Left lobe of liver (tissue), 2 donors: ENCODE results near the gene FASTKD3. TPM values are rescaled to one million over a fixed set of nuclear protein-coding genes. Genes with fewer than 3 reads are reported as not detected.
"Not testable (repeated sequence)": the region's sequence is repeated elsewhere in the genome, so short reads cannot be mapped to it uniquely, and the experiment has no call there.

ENCODE experiments used
- ATAC-seq: fragments of 200-7000 bp; cut with Tn5 transposase; one replicate; pipeline ENCODE4 v1.9.1; 2020; ENCODE audit warnings: mild to moderate bottlenecking, moderate library complexity
- DNase-seq: peaks from one replicate; pipeline ENCODE4 v3.0.0-alpha.2; 2020; ENCODE audit warnings: low spot score
- total RNA-seq: library from RNA; stranded (reverse); gene quantifications from one replicate; pipeline ENCODE4 v1.2.1, GENCODE V29; 2021
- donor health status: DM: no; HTN: no; CAD: no; lungs with moderate emphysema.
- donor health status: DM: no; HTN: yes; CAD: no.

The FASTKD3 gene, protein sequence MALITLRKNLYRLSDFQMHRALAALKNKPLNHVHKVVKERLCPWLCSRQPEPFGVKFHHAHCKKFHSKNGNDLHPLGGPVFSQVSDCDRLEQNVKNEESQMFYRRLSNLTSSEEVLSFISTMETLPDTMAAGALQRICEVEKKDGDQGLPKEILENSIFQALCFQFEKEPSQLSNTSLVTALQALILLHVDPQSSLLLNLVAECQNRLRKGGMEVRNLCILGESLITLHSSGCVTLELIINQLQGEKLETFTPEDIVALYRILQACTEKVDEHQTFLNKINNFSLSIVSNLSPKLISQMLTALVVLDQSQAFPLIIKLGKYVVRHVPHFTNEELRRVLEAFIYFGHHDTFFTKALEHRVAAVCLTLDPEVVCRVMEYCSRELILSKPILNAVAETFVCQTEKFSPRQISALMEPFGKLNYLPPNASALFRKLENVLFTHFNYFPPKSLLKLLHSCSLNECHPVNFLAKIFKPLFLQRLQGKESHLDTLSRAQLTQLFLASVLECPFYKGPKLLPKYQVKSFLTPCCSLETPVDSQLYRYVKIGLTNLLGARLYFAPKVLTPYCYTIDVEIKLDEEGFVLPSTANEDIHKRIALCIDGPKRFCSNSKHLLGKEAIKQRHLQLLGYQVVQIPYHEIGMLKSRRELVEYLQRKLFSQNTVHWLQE
- 3.7 TPM for total RNA-seq

DNA sequence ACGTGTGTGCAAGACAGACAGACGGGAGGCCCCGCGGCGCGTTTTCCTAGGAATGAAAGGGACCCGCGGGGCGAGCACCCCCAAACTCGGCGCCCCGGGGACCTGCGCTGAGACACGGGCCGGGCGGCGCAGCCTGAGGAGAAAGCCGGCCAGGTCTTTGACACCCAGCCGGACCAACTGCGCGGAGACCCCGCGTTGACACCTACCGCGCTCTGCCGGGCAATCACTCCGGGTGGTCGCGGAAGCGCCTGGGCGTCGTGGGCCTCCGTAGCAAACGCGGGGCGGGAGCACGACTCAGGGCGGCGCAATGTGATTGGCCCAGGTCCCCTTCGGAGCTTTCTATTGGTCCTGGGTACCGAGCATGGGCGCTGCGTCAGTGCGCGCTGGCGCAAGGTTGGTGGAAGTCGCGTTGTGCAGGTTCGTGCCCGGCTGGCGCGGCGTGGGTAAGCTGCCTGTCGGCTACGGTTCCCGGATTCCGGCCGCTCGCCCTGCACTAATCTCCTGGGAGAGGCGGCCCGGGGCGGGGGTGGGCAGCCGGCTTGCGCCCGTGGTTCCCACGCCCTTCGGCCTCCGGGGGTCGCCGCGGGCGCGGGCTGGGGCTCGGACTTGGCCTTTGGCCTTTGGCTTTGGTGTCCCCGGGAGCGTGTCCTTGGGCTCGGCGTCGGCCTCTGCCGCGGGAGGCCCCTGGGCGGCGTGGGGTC, at the start of gene FASTKD3, which contains the start of gene MTRR:
FASTKD3 (minus strand) TSS at position 259 of the 701 bp plus-strand sequence. CDS start 948 bp downstream, outside the sequence.
MTRR (plus strand) TSS at position 376 of the 701 bp plus-strand sequence. CDS start 1,647 bp downstream, outside the sequence.
- ATAC-seq (peak; percentile 98), DNase-seq (peak; percentile 96)

- DNase-seq (no peak), ATAC-seq (no peak)
These were observed 48.6 kb upstream of the FASTKD3 start for GRCh38 chr5:7917130-7918123.

GRCh38 chr5:7916171-7916804, 47.5 kb upstream of the FASTKD3 start:
- no peak for DNase-seq
- ATAC-seq = no peak

DNA sequence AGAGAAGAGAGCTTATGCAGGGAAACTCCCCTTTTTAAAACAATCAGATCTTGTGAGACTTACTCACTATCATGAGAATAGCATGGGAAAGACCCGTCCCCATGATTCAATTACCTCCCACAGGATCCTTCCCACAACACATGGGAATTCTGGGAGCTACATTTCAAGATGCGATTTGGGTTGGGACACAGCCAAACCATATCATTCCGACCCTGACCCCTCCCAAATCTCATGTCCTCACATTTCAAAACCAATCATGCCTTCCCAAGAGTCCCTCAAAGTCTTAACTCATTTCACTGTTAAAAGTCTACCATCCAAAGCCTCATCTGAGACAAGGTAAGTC, 42.6 kb upstream of the FASTKD3 start:
- not testable (repeated sequence) for ATAC-seq, DNase-seq

- no peak for DNase-seq
- ATAC-seq = no peak
These were observed 42.1 kb upstream of the FASTKD3 start for GRCh38 chr5:7910738-7911428.

DNA sequence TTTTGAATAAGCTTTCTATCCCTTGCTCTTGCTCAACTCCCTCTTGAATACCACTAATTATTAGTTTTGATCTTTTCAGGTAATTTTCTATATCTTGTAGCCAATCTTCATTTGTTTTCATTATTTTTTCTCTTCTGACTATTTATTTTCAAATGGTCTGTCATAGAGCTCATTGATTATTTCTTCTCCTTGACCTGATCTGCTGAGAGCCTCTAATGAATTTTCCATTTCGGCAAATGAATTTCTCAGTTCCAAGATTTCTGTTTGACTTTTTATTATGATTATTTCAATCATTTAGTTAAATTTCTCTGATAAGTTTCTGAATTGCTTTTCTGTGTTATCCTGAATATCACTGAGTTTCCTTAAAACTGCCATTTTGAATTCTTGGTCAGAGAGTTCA, 39.5 kb upstream of the FASTKD3 start:
- DNase-seq (no peak), ATAC-seq (no peak)

- DNase-seq = no peak
- ATAC-seq = no peak
These were observed 38.8 kb upstream of the FASTKD3 start for GRCh38 chr5:7907612-7908011.

DNA sequence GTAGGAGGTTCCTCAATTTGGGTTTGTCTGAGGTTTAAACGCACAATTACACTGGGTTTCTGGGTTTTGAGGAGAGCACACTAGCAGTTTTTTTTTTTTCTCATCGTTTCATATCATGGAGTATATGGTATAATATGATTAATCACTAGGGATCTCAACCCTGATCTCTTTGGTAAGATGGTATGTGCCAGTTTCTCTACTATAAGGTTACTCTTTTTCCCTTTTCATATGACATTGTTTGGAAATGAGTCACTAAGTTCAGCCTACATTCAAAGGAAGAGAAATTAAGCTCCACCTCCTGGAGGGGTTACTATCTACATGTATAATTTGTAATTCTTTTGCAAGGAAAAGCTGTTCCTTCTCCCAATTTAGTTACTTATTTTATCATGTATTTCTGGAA, 35.3 kb upstream of the FASTKD3 start:
- DNase-seq = no peak

DNA sequence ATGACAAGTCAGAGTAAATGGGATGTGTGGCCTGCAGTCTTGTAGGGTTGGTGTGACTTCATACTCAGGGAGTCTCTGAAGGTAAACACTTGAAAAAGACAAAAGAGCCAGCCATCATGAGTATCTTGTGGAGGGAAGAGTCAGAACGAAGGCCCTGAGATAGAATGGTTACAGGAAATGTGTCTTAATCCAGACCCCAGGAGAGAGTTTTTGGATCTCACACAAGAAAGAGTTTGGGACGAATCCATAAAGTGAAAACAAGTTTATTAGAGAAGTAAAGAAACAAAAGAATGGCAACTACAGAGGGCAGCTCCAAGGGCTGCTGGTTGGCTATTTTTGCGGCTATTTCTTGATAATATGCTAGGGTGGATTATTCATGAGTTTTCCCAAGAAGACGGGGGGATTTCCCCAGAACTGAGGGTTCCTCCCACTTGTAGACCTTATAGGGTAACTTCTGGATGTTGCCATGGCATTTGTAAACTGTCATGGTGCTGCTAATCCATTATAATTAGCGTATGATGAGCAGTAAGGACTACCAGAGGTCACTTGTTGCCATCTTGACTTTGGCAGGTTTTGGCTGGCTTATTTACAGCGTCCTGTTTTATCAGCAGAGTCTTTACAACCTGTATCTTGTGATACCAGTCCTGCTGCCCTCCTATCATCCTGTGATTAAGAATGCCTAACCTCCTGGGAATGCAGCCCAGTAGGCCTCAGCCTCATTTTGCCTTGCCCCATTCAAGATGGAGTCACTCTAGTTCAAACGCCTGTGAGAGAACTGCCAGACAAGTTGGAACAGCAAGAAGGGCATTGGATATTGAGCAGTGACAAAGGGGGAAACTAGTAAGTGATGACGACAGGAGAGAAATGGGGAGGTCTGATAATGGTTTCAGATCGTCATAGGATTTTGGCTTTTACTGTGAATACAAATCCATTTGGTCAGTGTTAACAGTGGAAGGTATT, 34.1 kb upstream of the FASTKD3 start:
- ATAC-seq (no peak), DNase-seq (no peak)

More for the DNA sequence above, 35.3 kb upstream of the FASTKD3 start:
- no peak for ATAC-seq

GRCh38 chr5:7902201-7902600, 33.4 kb upstream of the FASTKD3 start:
- ATAC-seq (no peak), DNase-seq (no peak)

GRCh38 chr5:7897014-7897600, 28.3 kb upstream of the FASTKD3 start:
- no peak for DNase-seq
- no peak for ATAC-seq

GRCh38 chr5:7894860-7895259, 26.0 kb upstream of the FASTKD3 start:
- DNase-seq (no peak), ATAC-seq (no peak)

DNA sequence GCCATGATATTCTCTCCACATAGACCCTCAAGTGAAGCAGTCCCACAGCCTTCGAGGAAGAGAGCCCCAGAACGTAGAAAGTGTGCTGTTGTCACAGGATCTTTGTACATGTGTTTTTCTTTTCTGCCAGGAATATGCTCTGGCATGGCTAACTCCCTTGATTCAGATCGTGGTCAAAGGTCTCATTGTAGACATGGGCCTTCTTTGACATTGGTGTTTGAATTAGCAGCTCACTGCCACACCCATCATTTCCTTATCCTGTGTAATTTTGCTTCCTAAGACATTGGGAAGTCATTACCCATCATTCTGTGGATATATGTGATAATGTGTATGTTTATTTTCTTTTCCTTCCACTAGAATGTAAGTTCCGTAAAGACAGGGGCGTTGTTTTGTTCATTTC, 25.6 kb upstream of the FASTKD3 start:
- ATAC-seq = no peak
- no peak for DNase-seq

DNA sequence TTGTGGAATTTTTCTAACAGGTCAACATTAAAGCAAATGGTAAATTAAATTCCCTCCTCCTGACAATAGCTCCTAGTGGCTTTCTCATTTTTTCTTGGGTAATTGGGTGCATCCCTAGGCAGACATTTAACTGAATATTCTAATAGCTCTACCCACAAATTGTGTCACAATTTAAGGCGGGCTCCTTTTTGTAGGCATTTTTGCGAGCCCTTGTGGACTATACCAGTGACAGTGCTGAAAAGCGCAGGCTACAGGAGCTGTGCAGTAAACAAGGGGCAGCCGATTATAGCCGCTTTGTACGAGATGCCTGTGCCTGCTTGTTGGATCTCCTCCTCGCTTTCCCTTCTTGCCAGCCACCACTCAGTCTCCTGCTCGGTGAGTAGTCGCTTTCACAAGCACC, 20.1 kb upstream of the FASTKD3 start:
- DNase-seq = no peak
- ATAC-seq = no peak

DNA sequence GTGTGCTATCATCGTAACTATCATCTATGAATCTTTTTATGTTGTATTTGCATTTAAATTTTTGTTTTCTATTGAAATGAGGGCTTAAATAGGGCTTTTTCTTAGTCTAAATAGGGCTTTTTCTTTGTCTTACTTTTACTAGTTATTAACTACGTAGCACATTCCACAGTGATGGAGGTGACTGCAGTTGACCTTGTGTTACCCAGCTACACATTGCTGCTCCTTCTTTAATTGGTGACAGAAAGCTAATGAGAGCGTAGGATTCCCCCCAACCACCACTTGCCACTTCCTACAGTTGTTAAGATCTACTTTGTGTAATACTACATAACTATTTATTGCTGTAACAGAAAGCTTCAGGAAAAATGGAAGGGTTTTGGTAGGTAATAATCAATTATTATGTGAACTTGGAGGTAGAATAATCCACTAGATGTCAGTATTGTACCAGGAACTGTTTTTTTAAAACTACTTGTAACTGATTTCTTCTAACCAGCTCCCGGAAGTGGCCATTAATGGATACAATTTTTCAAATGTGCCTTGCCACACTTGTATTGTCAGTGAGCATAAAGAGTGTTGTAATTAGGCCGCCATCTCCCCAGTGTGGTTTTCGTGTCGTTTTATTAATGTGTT, 18.1 kb upstream of the FASTKD3 start:
- no peak for DNase-seq

GRCh38 chr5:7884491-7885267, 15.8 kb upstream of the FASTKD3 start:
- no peak for DNase-seq
- peak; percentile 47 for ATAC-seq

More for the DNA sequence above, 18.1 kb upstream of the FASTKD3 start:
- peak; percentile 81 for ATAC-seq
